Fibroblast of the aortic adventitia (primary cell): Measurements from ENCODE around the gene HEBP2. TPM values are rescaled to one million over a fixed set of nuclear protein-coding genes. Genes with fewer than 3 reads are reported as not detected.
"Not testable (repeated sequence)": the region's sequence is repeated elsewhere in the genome, so short reads cannot be mapped to it uniquely, and the experiment has no call there.

Source experiments
- DNase-seq: peaks from one replicate; pipeline ENCODE4 v3.0.0-alpha.2; 2010; ENCODE audit warnings: low read depth
- H3K4me3 ChIP-seq: 2 replicates; pipeline ENCODE4 v1.5.1; 2011; ENCODE audit warnings: low read depth, mild to moderate bottlenecking, control low read depth, low read length, moderate library complexity
- total RNA-seq: library from RNA; depleted of rRNA; stranded (reverse); fragments of >200 nt; gene quantifications from 2 replicates; pipeline ENCODE4 v1.2.3, GENCODE V29; 2012; ENCODE audit warnings: low replicate concordance
- TF ChIP-seq, protein P1 (sequence below): IDR thresholded peaks from 2 replicates; pipeline ENCODE4 v1.5.1; 2011; ENCODE audit warnings: mild to moderate bottlenecking, low read length, control low read depth, inconsistent platforms; ENCODE audit not compliant: insufficient read depth

HEBP2 gene, protein sequence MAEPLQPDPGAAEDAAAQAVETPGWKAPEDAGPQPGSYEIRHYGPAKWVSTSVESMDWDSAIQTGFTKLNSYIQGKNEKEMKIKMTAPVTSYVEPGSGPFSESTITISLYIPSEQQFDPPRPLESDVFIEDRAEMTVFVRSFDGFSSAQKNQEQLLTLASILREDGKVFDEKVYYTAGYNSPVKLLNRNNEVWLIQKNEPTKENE
- total RNA-seq, result 17.1 and 40.7 TPM in 2 replicates

DNA sequence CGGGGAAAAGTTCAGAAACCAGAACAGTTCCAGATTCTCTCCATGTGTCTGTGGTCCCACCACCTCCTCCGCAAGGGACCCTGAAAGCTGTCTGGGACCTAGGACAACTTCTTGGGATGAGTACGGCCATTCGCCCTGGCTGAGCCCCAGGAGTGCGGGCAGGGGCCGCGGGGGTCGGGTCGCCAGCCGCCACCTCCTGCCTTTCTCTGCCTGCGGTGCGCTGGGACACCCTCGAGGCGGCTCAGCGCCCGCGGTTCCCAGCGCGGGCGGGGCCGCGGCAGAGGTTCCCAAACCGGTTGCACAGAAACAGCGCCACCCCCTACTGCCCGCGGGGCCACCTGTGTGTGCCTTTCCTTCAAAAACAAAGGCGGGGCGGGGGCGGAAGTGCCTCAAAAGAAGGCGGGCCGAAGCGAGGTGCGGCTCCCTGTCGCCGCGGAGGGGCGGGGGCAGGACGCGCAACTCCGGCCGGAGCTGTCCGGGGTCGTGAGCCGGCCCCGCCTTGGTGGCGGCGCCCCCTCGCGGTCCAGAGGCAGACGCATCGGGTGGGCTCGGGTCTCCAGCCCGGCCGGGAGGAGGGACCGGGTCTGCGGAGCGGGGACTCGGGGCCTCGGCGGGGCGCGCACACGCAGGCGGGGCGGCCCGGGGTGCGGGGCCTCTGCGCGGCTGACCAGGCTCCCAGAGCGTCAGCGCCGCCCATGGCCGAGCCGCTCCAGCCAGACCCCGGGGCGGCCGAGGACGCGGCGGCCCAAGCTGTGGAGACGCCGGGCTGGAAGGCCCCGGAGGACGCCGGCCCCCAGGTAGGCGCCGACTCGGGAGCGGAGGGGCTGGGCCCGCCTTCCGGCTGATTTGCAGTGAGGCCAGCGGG lies at the start of gene HEBP2:
Gene HEBP2 (plus strand): TSS at position 423 of the 865 bp plus-strand sequence. CDS start 273 bp downstream, at position 696.
- H3K4me3 ChIP-seq, result peak within 1 kb of the TSS; percentile 75
- peak; percentile 39 for DNase-seq
- TF ChIP-seq, protein P1, sequence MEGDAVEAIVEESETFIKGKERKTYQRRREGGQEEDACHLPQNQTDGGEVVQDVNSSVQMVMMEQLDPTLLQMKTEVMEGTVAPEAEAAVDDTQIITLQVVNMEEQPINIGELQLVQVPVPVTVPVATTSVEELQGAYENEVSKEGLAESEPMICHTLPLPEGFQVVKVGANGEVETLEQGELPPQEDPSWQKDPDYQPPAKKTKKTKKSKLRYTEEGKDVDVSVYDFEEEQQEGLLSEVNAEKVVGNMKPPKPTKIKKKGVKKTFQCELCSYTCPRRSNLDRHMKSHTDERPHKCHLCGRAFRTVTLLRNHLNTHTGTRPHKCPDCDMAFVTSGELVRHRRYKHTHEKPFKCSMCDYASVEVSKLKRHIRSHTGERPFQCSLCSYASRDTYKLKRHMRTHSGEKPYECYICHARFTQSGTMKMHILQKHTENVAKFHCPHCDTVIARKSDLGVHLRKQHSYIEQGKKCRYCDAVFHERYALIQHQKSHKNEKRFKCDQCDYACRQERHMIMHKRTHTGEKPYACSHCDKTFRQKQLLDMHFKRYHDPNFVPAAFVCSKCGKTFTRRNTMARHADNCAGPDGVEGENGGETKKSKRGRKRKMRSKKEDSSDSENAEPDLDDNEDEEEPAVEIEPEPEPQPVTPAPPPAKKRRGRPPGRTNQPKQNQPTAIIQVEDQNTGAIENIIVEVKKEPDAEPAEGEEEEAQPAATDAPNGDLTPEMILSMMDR, result peak; percentile 9

DNA sequence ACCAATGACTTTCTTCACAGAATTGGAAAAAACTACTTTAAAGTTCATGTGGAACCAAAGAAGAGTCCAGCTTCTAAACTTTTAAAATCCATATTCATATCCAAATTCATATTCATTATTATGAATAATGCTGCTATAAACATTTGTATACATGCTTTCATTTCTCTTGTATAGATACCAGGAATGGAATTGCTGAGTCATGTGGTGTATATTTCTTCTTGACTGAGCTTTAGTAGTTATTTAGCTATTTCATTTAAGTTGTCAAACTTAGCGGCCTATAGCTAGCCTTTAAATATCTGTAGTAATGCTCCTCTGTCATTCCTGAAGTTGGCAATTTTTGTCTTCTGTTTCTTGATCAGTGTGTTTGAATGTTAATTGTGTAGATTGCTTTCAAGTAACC lies 46.1 kb upstream of the HEBP2 start:
- no peak overlapping the region for H3K4me3 ChIP-seq
- no peak for DNase-seq
- TF ChIP-seq, protein P1, result no peak

DNA sequence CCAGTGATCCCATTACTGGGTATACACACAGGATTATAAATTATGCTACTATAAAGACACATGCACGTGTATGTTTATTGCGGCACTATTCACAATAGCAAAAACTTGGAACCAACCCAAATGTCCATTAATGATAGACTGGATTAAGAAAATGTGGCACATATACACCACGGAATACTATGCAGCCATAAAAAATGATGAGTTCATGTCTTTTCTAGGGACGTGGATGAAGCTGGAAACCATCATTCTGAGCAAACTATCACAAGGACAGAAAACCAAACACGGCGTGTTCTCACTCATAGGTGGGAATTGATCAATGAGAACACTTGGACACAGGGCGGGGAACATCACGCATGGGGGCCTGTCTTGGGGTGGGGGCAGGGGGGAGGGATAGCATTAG lies 35.3 kb upstream of the HEBP2 start:
- not testable (repeated sequence) for DNase-seq, H3K4me3 ChIP-seq

DNA sequence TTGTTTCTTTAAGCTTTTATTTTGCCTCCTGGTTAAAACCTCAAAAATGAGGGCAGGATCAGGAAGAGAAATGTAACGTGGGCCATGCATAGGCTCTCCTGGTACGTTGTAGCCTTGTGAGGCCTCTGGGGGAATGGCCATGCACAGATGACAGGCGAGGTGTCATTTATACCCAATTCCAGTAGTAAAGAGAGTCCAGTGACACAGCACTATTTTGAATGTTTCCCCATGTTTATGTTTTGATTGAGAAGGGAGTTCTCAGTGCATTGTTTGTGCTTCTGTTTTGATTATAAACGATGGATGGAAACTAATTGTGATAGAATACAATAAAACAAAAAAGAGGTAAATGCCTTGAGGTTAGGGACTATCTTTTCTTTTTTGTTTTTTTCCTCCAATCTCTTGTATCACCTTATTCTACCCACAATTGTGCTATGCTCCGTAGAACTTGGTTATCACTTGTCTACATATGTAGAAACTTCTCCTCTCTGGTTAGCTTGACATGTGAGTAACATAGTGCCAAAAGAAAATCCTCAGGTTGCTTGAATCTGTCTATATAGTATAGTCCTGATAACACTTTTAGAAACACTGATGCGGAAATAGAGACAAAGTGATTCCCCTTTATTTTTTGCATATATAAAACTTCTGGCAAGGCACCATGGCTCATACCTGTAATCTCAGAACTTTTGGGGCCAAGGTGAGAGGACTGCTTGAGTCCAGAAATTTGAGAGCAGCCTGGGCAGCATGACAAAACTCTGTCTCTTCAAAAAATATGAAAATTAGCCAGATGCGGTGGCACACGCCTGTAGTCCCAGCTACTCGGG lies 33.2 kb upstream of the HEBP2 start:
- DNase-seq, result no peak
- TF ChIP-seq, protein P1, result no peak
- H3K4me3 ChIP-seq, result no peak overlapping the region

DNA sequence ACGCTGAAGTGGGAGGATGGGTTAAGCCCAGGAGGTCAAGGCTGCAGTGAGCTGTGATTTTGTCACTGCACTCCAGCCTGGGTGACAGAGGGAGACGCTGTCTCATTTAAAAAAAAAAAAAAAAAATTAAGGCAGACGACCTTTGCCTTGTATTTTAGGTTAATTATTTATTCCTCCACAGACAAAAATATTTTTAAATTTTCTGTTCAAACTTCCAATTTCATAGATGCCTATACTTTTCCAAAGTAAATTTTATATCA lies 32.6 kb upstream of the HEBP2 start:
- DNase-seq, result no peak
- H3K4me3 ChIP-seq, result no peak overlapping the region
- TF ChIP-seq, protein P1, result no peak

DNA sequence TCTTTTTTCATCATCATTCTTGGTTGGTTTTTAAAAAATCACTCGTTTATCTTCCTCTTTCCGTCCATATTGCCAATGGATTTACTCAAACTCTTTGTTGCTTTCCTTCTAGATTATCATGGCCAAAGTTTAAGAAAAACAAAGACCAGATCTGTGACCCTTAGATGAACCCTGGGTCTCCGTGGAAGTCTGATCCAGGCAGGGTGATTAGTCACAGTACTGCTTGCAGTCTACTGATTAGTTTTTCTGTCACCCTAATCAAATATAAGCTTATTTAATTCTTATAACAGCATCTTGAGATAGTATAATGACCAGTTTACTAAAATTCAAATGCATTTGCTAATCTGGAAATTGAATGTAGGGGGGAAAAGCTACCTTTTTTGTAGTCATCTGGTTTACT lies 32.3 kb upstream of the HEBP2 start:
- H3K4me3 ChIP-seq, result no peak overlapping the region
- peak; percentile 54 for DNase-seq
- TF ChIP-seq, protein P1, result no peak
